DND-41 (cell line): Measurements from ENCODE around the gene FADS1.

ENCODE experiments used
- ATAC-seq: fragments of 200-7000 bp; cut with Tn5 transposase; 3 replicates; pipeline ENCODE4 v1.9.1; 2021; ENCODE audit warnings: low read depth; ENCODE audit not compliant: insufficient read depth
- DNase-seq: peaks from one replicate; pipeline ENCODE4 v3.0.0-alpha.2; 2020
- H2AFZ ChIP-seq: 2 replicates; pipeline ENCODE4 v1.6.0; 2012; ENCODE audit warnings: low read depth, low read length
- H3K27ac ChIP-seq: 2 replicates; pipeline ENCODE4 v1.5.1; 2012; ENCODE audit warnings: low read length, inconsistent platforms
- H3K27me3 ChIP-seq: fragments of 200-600 bp; sonication (generic); 2 replicates; pipeline ENCODE4 v1.6.0; 2012; ENCODE audit warnings: low read length, mild to moderate bottlenecking, inconsistent platforms; ENCODE audit not compliant: insufficient read depth, poor library complexity
- H3K36me3 ChIP-seq: 2 replicates; pipeline ENCODE4 v1.5.1; 2012; ENCODE audit warnings: low read length, inconsistent platforms; ENCODE audit not compliant: insufficient read depth
- H3K4me1 ChIP-seq: 2 replicates; pipeline ENCODE4 v1.5.1; 2012; ENCODE audit warnings: mild to moderate bottlenecking, low read length; ENCODE audit not compliant: insufficient read depth
- H3K4me2 ChIP-seq: 2 replicates; pipeline ENCODE4 v1.6.0; 2012; ENCODE audit warnings: mild to moderate bottlenecking, moderate library complexity, low read length, inconsistent platforms; ENCODE audit not compliant: insufficient read depth
- H3K4me3 ChIP-seq, 2 experiments: fragments of 200-600 bp in 1 of 2; shearing (Covaris generic) in 1 of 2; 2 replicates each; pipeline ENCODE4 v1.5.1; 2012 to 2016; ENCODE audit warnings: inconsistent platforms in 2 of 2, low read length in 2 of 2, mild to moderate bottlenecking in 2 of 2, low read depth in 1 of 2, moderate library complexity in 1 of 2
- H3K79me2 ChIP-seq: 2 replicates; pipeline ENCODE4 v1.6.0; 2012; ENCODE audit warnings: low read length, inconsistent platforms; ENCODE audit not compliant: insufficient read depth
- H3K9ac ChIP-seq: 2 replicates; pipeline ENCODE4 v1.6.0; 2012; ENCODE audit warnings: low read depth, mild to moderate bottlenecking, inconsistent platforms, low read length, moderate library complexity
- H3K9me3 ChIP-seq: 2 replicates; pipeline ENCODE4 v1.5.1; 2012; ENCODE audit warnings: low read length, moderate library complexity, mild to moderate bottlenecking, inconsistent platforms; ENCODE audit not compliant: insufficient read depth, severe bottlenecking
- H4K20me1 ChIP-seq: 2 replicates; pipeline ENCODE4 v1.6.0; 2012; ENCODE audit warnings: low read length; ENCODE audit not compliant: insufficient read depth
- EZH2 ChIP-seq: IDR thresholded peaks from 3 replicates; pipeline ENCODE4 v1.6.1; 2012; ENCODE audit warnings: borderline replicate concordance, low read depth, mild to moderate bottlenecking, moderate library complexity, low read length, inconsistent platforms; ENCODE audit not compliant: severe bottlenecking
- TF ChIP-seq, protein P1 (sequence below): IDR thresholded peaks from 2 replicates; pipeline ENCODE4 v1.5.1; 2012; ENCODE audit warnings: borderline replicate concordance, low read length, moderate library complexity, mild to moderate bottlenecking; ENCODE audit not compliant: poor library complexity, severe bottlenecking; ENCODE audit errors: extremely low read depth

The FADS1 gene

GRCh38 chr11:61774411-61774810, 42.4 kb downstream of the FADS1 start:
- no peak overlapping the region for H3K9ac ChIP-seq

DNA sequence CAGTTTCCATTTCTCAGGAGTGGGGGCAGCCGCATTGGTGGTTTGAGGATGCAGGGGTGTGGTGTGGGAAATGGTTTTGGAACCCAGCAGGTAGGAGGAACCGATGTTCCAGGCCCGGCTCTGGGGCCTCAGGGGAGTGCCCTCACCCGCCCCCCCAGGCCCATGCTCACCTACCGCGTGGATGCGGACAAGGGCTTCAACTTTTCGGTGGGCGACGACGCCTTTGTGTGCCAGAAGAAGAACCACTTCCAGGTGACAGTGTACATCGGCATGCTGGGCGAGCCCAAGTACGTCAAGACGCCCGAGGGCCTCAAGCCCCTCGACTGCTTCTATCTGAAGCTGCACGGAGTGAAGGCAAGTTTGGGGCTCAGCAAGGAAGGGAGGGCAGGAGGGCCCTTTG, 43.0 kb downstream of the FADS1 start:
- no peak overlapping the region for H3K9ac ChIP-seq
- no peaks in the 10 kb centered on the region for H3K36me3 ChIP-seq
- H4K20me1 ChIP-seq = peaks cover 9% of the 10 kb centered on the region; the same call in 1 of the 2 replicates
- H3K4me3 ChIP-seq = no peak overlapping the region
- no peak overlapping the region for H3K4me2 ChIP-seq
- DNase-seq (no peak), ATAC-seq (no peak)
- no peaks in the 10 kb centered on the region for H3K79me2 ChIP-seq
- no peaks in the 10 kb centered on the region for H3K4me1 ChIP-seq
- H2AFZ ChIP-seq = no peak overlapping the region
- no peak for TF ChIP-seq EZH2
- TF ChIP-seq, protein P1, sequence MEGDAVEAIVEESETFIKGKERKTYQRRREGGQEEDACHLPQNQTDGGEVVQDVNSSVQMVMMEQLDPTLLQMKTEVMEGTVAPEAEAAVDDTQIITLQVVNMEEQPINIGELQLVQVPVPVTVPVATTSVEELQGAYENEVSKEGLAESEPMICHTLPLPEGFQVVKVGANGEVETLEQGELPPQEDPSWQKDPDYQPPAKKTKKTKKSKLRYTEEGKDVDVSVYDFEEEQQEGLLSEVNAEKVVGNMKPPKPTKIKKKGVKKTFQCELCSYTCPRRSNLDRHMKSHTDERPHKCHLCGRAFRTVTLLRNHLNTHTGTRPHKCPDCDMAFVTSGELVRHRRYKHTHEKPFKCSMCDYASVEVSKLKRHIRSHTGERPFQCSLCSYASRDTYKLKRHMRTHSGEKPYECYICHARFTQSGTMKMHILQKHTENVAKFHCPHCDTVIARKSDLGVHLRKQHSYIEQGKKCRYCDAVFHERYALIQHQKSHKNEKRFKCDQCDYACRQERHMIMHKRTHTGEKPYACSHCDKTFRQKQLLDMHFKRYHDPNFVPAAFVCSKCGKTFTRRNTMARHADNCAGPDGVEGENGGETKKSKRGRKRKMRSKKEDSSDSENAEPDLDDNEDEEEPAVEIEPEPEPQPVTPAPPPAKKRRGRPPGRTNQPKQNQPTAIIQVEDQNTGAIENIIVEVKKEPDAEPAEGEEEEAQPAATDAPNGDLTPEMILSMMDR = no peak
- H3K27me3 ChIP-seq = no peaks in the 10 kb centered on the region
- H3K9me3 ChIP-seq = no peaks in the 10 kb centered on the region
- H3K27ac ChIP-seq = no peak overlapping the region

More at GRCh38 chr11:61774411-61774810, 42.4 kb downstream of the FADS1 start:
- Histone ChIP-seq H3K27ac (no peak overlapping the region), H4K20me1 (peaks cover 9% of the 10 kb centered on the region; the same call in 1 of the 2 replicates), H2AFZ (no peak overlapping the region), H3K79me2 (no peaks in the 10 kb centered on the region), H3K36me3 (no peaks in the 10 kb centered on the region), H3K4me3 (no peak overlapping the region), H3K4me2 (no peak overlapping the region), H3K9me3 (no peaks in the 10 kb centered on the region), H3K4me1 (no peaks in the 10 kb centered on the region), H3K27me3 (no peaks in the 10 kb centered on the region)
- TF ChIP-seq, protein P1 = no peak
- no peak for TF ChIP-seq EZH2
- ATAC-seq = no peak
- DNase-seq = no peak

DNA sequence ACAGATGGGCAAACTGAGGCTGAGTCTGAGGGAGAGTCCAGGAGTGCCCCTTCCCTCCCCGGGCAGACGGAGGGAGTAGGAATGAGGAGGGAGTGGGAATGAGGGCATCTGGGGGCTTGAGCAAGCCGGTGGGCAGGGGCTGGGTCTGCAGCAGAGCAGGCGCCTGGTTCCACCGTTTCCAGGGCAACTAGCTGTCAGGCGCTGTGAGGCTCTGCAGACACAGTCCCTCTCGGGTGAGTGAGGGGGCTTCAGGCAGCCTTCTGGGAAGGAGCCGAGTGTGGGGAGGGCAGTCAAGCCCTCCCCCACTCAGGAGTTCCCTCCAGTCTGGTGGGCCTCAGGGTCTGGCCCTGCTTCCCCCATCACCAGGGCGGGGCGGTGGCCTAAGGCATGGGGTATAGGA, 43.4 kb downstream of the FADS1 start:
- no peak overlapping the region for H3K4me2 ChIP-seq
- H3K79me2 ChIP-seq = no peaks in the 10 kb centered on the region
- H4K20me1 ChIP-seq = peaks cover 9% of the 10 kb centered on the region; the same call in 1 of the 2 replicates
- H3K9ac ChIP-seq = no peak overlapping the region
- no peaks in the 10 kb centered on the region for H3K4me1 ChIP-seq
- no peak overlapping the region for H3K27ac ChIP-seq
- ATAC-seq (no peak), DNase-seq (no peak)
- TF ChIP-seq, protein P1 = no peak
- no peak for TF ChIP-seq EZH2
- no peaks in the 10 kb centered on the region for H3K9me3 ChIP-seq
- no peak overlapping the region for H2AFZ ChIP-seq
- no peaks in the 10 kb centered on the region for H3K36me3 ChIP-seq
- H3K27me3 ChIP-seq = no peaks in the 10 kb centered on the region
- H3K4me3 ChIP-seq = no peak overlapping the region
